ENCODE measurements around the gene FBXO42. TPM values are rescaled to one million over a fixed set of nuclear protein-coding genes. Genes with fewer than 3 reads are reported as not detected.

Gene FBXO42
- total and polyA plus RNA-seq, 2 of the 13 experiments (the other 11 are each of a cell fraction or from before 2014, with no cell fraction given), result 7.6 to 17.5 TPM

- TF ChIP-seq CBX1 (IDR thresholded peaks at IDR 0.05; ENCODE audit: low read depth) (no peak), NCOA5 (CRISPR knock-in tag; IDR thresholded peaks at IDR 0.05) (no peak), SP2 (CRISPR knock-in tag; IDR thresholded peaks at IDR 0.05) (no peak), ZMYM4 (CRISPR knock-in tag; IDR thresholded peaks at IDR 0.05) (no peak), ZBTB38 (CRISPR knock-in tag; IDR thresholded peaks at IDR 0.05) (no peak)
Observed at GRCh38 chr1:16226490-16227179, 125.6 kb downstream of the FBXO42 start (continued).

GRCh38 chr1:16226129-16226489, 126.2 kb downstream of the FBXO42 start:
- intact Hi-C loops (cut with micrococcal nuclease; ENCODE audit: unreplicated experiment), result no loop called here
- Histone ChIP-seq H3K9ac (ENCODE audit: insufficient read depth, low read depth, low read length) (no peak overlapping the region), H3K79me2 (ENCODE audit: insufficient read depth, low read length) (no peaks in the 10 kb centered on the region), H3K27me3 (ENCODE audit: control insufficient read depth in 1 of 2, insufficient read depth in 2 of 2, low read length in 2 of 2) (peaks cover 1 to 8% of the 10 kb centered on the region in 2 experiments; a peak in 3 of 5 replicates), H4K20me1 (ENCODE audit: insufficient read depth, low read length) (no peaks in the 10 kb centered on the region), H3K4me3 (replicated peaks in 1 of 3; ENCODE audit: insufficient read depth in 1 of 3, low read depth in 2 of 3, low read length in 3 of 3) (no peak overlapping the region), H3K36me3 (replicated peaks in 1 of 2; ENCODE audit: control insufficient read depth in 1 of 2, insufficient read depth in 2 of 2, low read length in 2 of 2) (no peaks in the 10 kb centered on the region), H3K27ac (ENCODE audit: extremely low read length, insufficient read depth, low read length) (no peak overlapping the region), H3K4me1 (ENCODE audit: insufficient read depth, low read length) (no peaks in the 10 kb centered on the region), H2AFZ (ENCODE audit: low read length) (no peak overlapping the region), H3K9me3 (ENCODE audit: low read length) (no peaks in the 10 kb centered on the region), H3K4me2 (ENCODE audit: low read depth, low read length) (no peak overlapping the region)
- no TSS peak for BruUV-seq (replicated peaks)
- DNase-seq (ENCODE audit: low spot score) (no peak), ATAC-seq (no peak), FAIRE-seq (no peak)
- CTCF ChIA-PET (ENCODE audit: low intra/inter-chr PET ratio, low total read pairs), result no interaction called here
- in situ Hi-C loops (cut with HindIII; ENCODE audit: extremely low pct_ligation_motif_present, low pct_unique_long_range_greater_than_20kb), result no loop called here
- POLR2A ChIA-PET, result interaction anchor here (0.7 kb wide), 1 partner anchor 121 kb away, joined by 4 read pairs; no protein-coding TSS in a partner anchor
- TF ChIP-seq CBX5 (CRISPR knock-in tag; IDR thresholded peaks at IDR 0.05; ENCODE audit: borderline replicate concordance) (no peak), MEIS2 (CRISPR knock-in tag; IDR thresholded peaks at IDR 0.05) (no peak), MEF2D (CRISPR knock-in tag; IDR thresholded peaks at IDR 0.05) (no peak), E2F5 (CRISPR knock-in tag; conservative IDR thresholded peaks at IDR 0.05) (no peak), PAWR (CRISPR knock-in tag; IDR thresholded peaks at IDR 0.05; ENCODE audit: borderline replicate concordance) (no peak), TRIM24 (CRISPR knock-in tag; IDR thresholded peaks at IDR 0.05) (no peak), TFAP4 (IDR thresholded peaks at IDR 0.05; ENCODE audit: borderline replicate concordance, low read depth) (no peak), RAD21 (CRISPR knock-in tag; IDR thresholded peaks at IDR 0.05) (no peak), NFE2L1 (CRISPR knock-in tag; IDR thresholded peaks at IDR 0.05; ENCODE audit: borderline replicate concordance) (no peak), ZNF784 (CRISPR knock-in tag; IDR thresholded peaks at IDR 0.05; ENCODE audit: borderline replicate concordance) (no peak), ZNF207 (IDR thresholded peaks at IDR 0.05; ENCODE audit: borderline replicate concordance) (no peak), ZBTB26 (CRISPR knock-in tag; IDR thresholded peaks at IDR 0.05; ENCODE audit: borderline replicate concordance) (no peak)
- WGBS (ENCODE audit: low lambda C conversion rate), result 57% methylated on average over 7 of the region's 7 CpGs
